Fibroblast of villous mesenchyme (primary cell): Measurements from ENCODE around the gene HCN4. TPM values are rescaled to one million over a fixed set of nuclear protein-coding genes. Genes with fewer than 3 reads are reported as not detected.

ENCODE experiments used
- DNase-seq: peaks from one replicate; pipeline ENCODE4 v3.0.0-alpha.2; 2010; ENCODE audit warnings: low read depth
- H3K4me3 ChIP-seq: 2 replicates; pipeline ENCODE4 v1.5.1; 2011; ENCODE audit warnings: low read depth, mild to moderate bottlenecking, low read length
- CTCF ChIP-seq: IDR thresholded peaks from 2 replicates; pipeline ENCODE4 v1.5.1; 2012; ENCODE audit warnings: low read depth, mild to moderate bottlenecking, low read length; ENCODE audit not compliant: insufficient read depth
- total RNA-seq: library from RNA; depleted of rRNA; stranded (reverse); fragments of >200 nt; gene quantifications from 2 replicates; pipeline ENCODE4 v1.2.3, GENCODE V29; 2012

Gene HCN4
- total RNA-seq, 1 donor = not detected

GRCh38 chr15:73380661-73381060 is 11.9 kb upstream of the HCN4 start:
- no peak for DNase-seq
- TF ChIP-seq CTCF = no peak
- H3K4me3 ChIP-seq = no peak overlapping the region

- no peak for DNase-seq
- TF ChIP-seq CTCF = no peak
Measured at GRCh38 chr15:73378089-73378488, 9.3 kb upstream of the HCN4 start.

GRCh38 chr15:73375755-73376305 is 7.1 kb upstream of the HCN4 start:
- DNase-seq = no peak
- no peak for TF ChIP-seq CTCF

More at GRCh38 chr15:73378089-73378488, 9.3 kb upstream of the HCN4 start:
- H3K4me3 ChIP-seq = no peak overlapping the region

GRCh38 chr15:73375012-73375411 is 6.3 kb upstream of the HCN4 start:
- H3K4me3 ChIP-seq = no peak overlapping the region
- DNase-seq = no peak
- TF ChIP-seq CTCF = no peak

More at GRCh38 chr15:73375755-73376305, 7.1 kb upstream of the HCN4 start:
- no peak overlapping the region for H3K4me3 ChIP-seq

GRCh38 chr15:73374604-73375003 is 5.8 kb upstream of the HCN4 start:
- no peak for TF ChIP-seq CTCF
- no peak overlapping the region for H3K4me3 ChIP-seq
- DNase-seq = no peak

- no peak for TF ChIP-seq CTCF
- H3K4me3 ChIP-seq = no peak overlapping the region
- no peak for DNase-seq
Measured at GRCh38 chr15:73373221-73373620, 4.5 kb upstream of the HCN4 start.

- no peak for DNase-seq
- no peak overlapping the region for H3K4me3 ChIP-seq
- no peak for TF ChIP-seq CTCF
Measured at GRCh38 chr15:73371812-73372211, 3.1 kb upstream of the HCN4 start.
